Caco-2 (cell line): Measurements from ENCODE around the gene ALG12. TPM values are rescaled to one million over a fixed set of nuclear protein-coding genes. Genes with fewer than 3 reads are reported as not detected.

Experiments used
- BruUV-seq: library from RNA; stranded (reverse); fragments of 400-500 nt; replicated peaks from 2 replicates; lab custom pipeline; 2021; lab: Mats Ljungman, UMichigan
- CTCF ChIA-PET: fragments of 300-600 bp; sonication (Branson Sonifier 250); formaldehyde crosslinking; loops from one replicate; lab custom pipeline; 2022; ENCODE audit warnings: antibody characterized with exemption; lab: Charles Lee
- POLR2A ChIA-PET: fragments of 300-600 bp; sonication (Branson Sonifier 250); formaldehyde crosslinking; loops from one replicate; lab custom pipeline; 2022; ENCODE audit warnings: antibody characterized with exemption; lab: Charles Lee
- DNase-seq, 2 experiments: peaks; one replicate each; pipeline versions ENCODE4 v3.0.0 to v3.0.0-alpha.2; 2020 to 2022
- H3K27me3 ChIP-seq: replicated peaks from 2 replicates; pipeline ENCODE4 v1.6.0; 2011; ENCODE audit warnings: low read length; ENCODE audit not compliant: control insufficient read depth, insufficient read depth
- H3K36me3 ChIP-seq: 2 replicates; pipeline ENCODE4 v1.5.1; 2011; ENCODE audit warnings: low read length; ENCODE audit not compliant: control insufficient read depth, insufficient read depth
- H3K4me1 ChIP-seq: fragments of 250-450 bp; sonication (Bioruptor Pico); 2 replicates; pipeline ENCODE4 v1.5.1; 2020; ENCODE audit warnings: mild to moderate bottlenecking
- H3K4me3 ChIP-seq: 2 replicates; pipeline ENCODE4 v1.5.1; 2011; ENCODE audit warnings: low read depth, mild to moderate bottlenecking, control low read depth, low read length
- H3K9me3 ChIP-seq: fragments of 250-450 bp; sonication (Bioruptor Pico); 2 replicates; pipeline ENCODE4 v1.5.1; 2020; ENCODE audit warnings: mild to moderate bottlenecking, moderate library complexity
- H3K27ac Mint-ChIP-seq: one replicate; pipeline ENCODE4 v1.8.0; 2022; ENCODE audit warnings: mixed read lengths; ENCODE audit not compliant: unreplicated experiment
- H3K27me3 Mint-ChIP-seq: one replicate; pipeline ENCODE4 v1.8.0; 2022; ENCODE audit warnings: mixed read lengths; ENCODE audit not compliant: insufficient read depth, unreplicated experiment
- H3K36me3 Mint-ChIP-seq: one replicate; pipeline ENCODE4 v1.8.0; 2022; ENCODE audit warnings: mild to moderate bottlenecking, mixed read lengths; ENCODE audit not compliant: insufficient read depth, unreplicated experiment
- H3K4me1 Mint-ChIP-seq: one replicate; pipeline ENCODE4 v1.8.0; 2022; ENCODE audit warnings: low read depth, mixed read lengths; ENCODE audit not compliant: unreplicated experiment
- H3K4me3 Mint-ChIP-seq: one replicate; pipeline ENCODE4 v1.8.0; 2022; ENCODE audit warnings: mild to moderate bottlenecking, moderate library complexity, mixed read lengths; ENCODE audit not compliant: unreplicated experiment
- H3K9me3 Mint-ChIP-seq: one replicate; pipeline ENCODE4 v1.8.0; 2022; ENCODE audit warnings: mixed read lengths; ENCODE audit not compliant: unreplicated experiment
- CTCF ChIP-seq, 2 experiments: fragments of 200-600 bp in 1 of 2; IDR thresholded peaks; 1 replicate in 1 of 2; 2 replicates in 1 of 2; pipeline versions ENCODE4 v1.5.1 to v1.8.0; 2011 to 2022; ENCODE audit warnings: antibody characterized with exemption in 1 of 2, control low read depth in 1 of 2, inconsistent platforms in 1 of 2, low read depth in 1 of 2, low read length in 1 of 2, mild to moderate bottlenecking in 1 of 2, moderate library complexity in 1 of 2; ENCODE audit not compliant: insufficient read depth in 1 of 2, severe bottlenecking in 1 of 2, unreplicated experiment in 1 of 2
- intact Hi-C: fragments of 100-400 bp; cut with micrococcal nuclease; formaldehyde crosslinking; loops from one replicate; pipeline ENCODE4 v1.10.0; 2022; ENCODE audit not compliant: unreplicated experiment
- total RNA-seq: library from RNA; stranded (reverse); gene quantifications from 2 replicates; pipeline ENCODE4 v1.2.3, GENCODE V29; 2022

Gene ALG12
- total RNA-seq, 1 experiment from 2014 or later: 35.7 TPM

GRCh38 chr22:49862496-49862776 lies 55.8 kb downstream of the ALG12 start:
- H3K4me1 Mint-ChIP-seq: no peaks in the 10 kb centered on the region
- H3K4me3 ChIP-seq: no peak overlapping the region
- H3K27me3 ChIP-seq: no peaks in the 10 kb centered on the region
- BruUV-seq: no TSS peak
- no peak overlapping the region for H3K27ac Mint-ChIP-seq
- H3K9me3 ChIP-seq: no peaks in the 10 kb centered on the region
- no peak for TF ChIP-seq CTCF (IDR thresholded peaks at IDR 0.05; ENCODE audit: insufficient read depth in 1 of 2, low read depth in 1 of 2, low read length in 1 of 2, severe bottlenecking in 1 of 2, unreplicated experiment in 1 of 2)
- intact Hi-C loops: no loop called here
- H3K36me3 ChIP-seq: 0 out of 2 replicates have a peak, but pooled peaks cover 1% of the 10 kb centered on the region
- H3K9me3 Mint-ChIP-seq: peaks cover 21% of the 10 kb centered on the region
- ChIA-PET POLR2A (no interaction called here), CTCF (no interaction called here)
- H3K36me3 Mint-ChIP-seq: peaks cover 37% of the 10 kb centered on the region
- H3K4me1 ChIP-seq: no peaks in the 10 kb centered on the region
- no peak for DNase-seq
- no peak overlapping the region for H3K4me3 Mint-ChIP-seq
- no peaks in the 10 kb centered on the region for H3K27me3 Mint-ChIP-seq

- Mint-ChIP-seq H3K27ac (no peak overlapping the region), H3K27me3 (no peaks in the 10 kb centered on the region), H3K9me3 (peaks cover 16% of the 10 kb centered on the region), H3K36me3 (peaks cover 33% of the 10 kb centered on the region), H3K4me3 (no peak overlapping the region), H3K4me1 (no peaks in the 10 kb centered on the region)
- Histone ChIP-seq H3K9me3 (no peaks in the 10 kb centered on the region), H3K4me1 (no peaks in the 10 kb centered on the region), H3K27me3 (no peaks in the 10 kb centered on the region), H3K36me3 (0 out of 2 replicates have a peak, but pooled peaks cover 1% of the 10 kb centered on the region), H3K4me3 (no peak overlapping the region)
- intact Hi-C loops: no loop called here
- TF ChIP-seq CTCF (IDR thresholded peaks at IDR 0.05; ENCODE audit: insufficient read depth in 1 of 2, low read depth in 1 of 2, low read length in 1 of 2, severe bottlenecking in 1 of 2, unreplicated experiment in 1 of 2): no peak
- BruUV-seq: no TSS peak
- DNase-seq: no peak
- CTCF ChIA-PET: no interaction called here
- POLR2A ChIA-PET: no interaction called here
These were observed 56.4 kb downstream of the ALG12 start for GRCh38 chr22:49861642-49862495.

- H3K9me3 Mint-ChIP-seq: no peaks in the 10 kb centered on the region
- H3K36me3 Mint-ChIP-seq: peaks cover 22% of the 10 kb centered on the region
- Histone ChIP-seq H3K27me3 (no peaks in the 10 kb centered on the region), H3K4me1 (peaks cover 9% of the 10 kb centered on the region), H3K9me3 (no peaks in the 10 kb centered on the region), H3K4me3 (no peak overlapping the region), H3K36me3 (no peaks in the 10 kb centered on the region)
- intact Hi-C loops: no loop called here
- POLR2A ChIA-PET: no interaction called here
- peaks cover 12% of the 10 kb centered on the region for H3K4me1 Mint-ChIP-seq
- CTCF ChIA-PET: no interaction called here
- H3K4me3 Mint-ChIP-seq: no peak overlapping the region
- no peak for DNase-seq
- no peaks in the 10 kb centered on the region for H3K27me3 Mint-ChIP-seq
- no TSS peak for BruUV-seq
- no peak for TF ChIP-seq CTCF (IDR thresholded peaks at IDR 0.05; ENCODE audit: insufficient read depth in 1 of 2, low read depth in 1 of 2, low read length in 1 of 2, severe bottlenecking in 1 of 2, unreplicated experiment in 1 of 2)
- no peak overlapping the region for H3K27ac Mint-ChIP-seq
These were observed 59.4 kb downstream of the ALG12 start for GRCh38 chr22:49858827-49859226.
